ENCODE data around the gene DAPK2. TPM values are rescaled to one million over a fixed set of nuclear protein-coding genes. Genes with fewer than 3 reads are reported as not detected.

DAPK2 gene
- total and polyA plus RNA-seq, 9 donors: 0.77 to 6.2 (median 2.0) TPM

GRCh38 chr15:63945838-63946298 lies 100.4 kb downstream of the DAPK2 start:
- intact Hi-C loops (cut with DNase I): no loop called here
- H3K27me3 ChIP-seq: no peaks in the 10 kb centered on the region
- no peak overlapping the region for H3K4me3 ChIP-seq
- 88 to 91% (median 90%) methylated on average over 9 of the region's 9 CpGs for WGBS, 3 donors
- no peaks in the 10 kb centered on the region for H3K9me3 ChIP-seq
- H3K27ac ChIP-seq: no peak overlapping the region
- peaks cover 10% of the 10 kb centered on the region for H3K4me1 ChIP-seq (ENCODE audit: insufficient read depth)
- no peak for DNase-seq
- TF ChIP-seq CTCF (IDR thresholded peaks at IDR 0.05) (no peak), EP300 (IDR thresholded peaks at IDR 0.05) (no peak), POLR2A (IDR thresholded peaks at IDR 0.05) (no peak)
- H3K36me3 ChIP-seq: no peaks in the 10 kb centered on the region

- DNase-seq: peak; percentile 40 to 74 (median 66)
- intact Hi-C loops (cut with DNase I): no loop called here
- no peak overlapping the region for H3K4me3 ChIP-seq
- H3K4me1 ChIP-seq (ENCODE audit: insufficient read depth): peaks cover 11% of the 10 kb centered on the region
- no peaks in the 10 kb centered on the region for H3K27me3 ChIP-seq
- no peak overlapping the region for H3K27ac ChIP-seq
- no peaks in the 10 kb centered on the region for H3K9me3 ChIP-seq
- peak; percentile 61 to 69 (median 67) for TF ChIP-seq CTCF (IDR thresholded peaks at IDR 0.05)
- no peak for TF ChIP-seq EP300 (IDR thresholded peaks at IDR 0.05)
- 50 to 55% (median 53%) methylated on average over 8 of the region's 8 CpGs for WGBS, 3 donors
- no peaks in the 10 kb centered on the region for H3K36me3 ChIP-seq
Measured at GRCh38 chr15:63945007-63945788, 101.1 kb downstream of the DAPK2 start.

GRCh38 chr15:63944681-63944955 lies 101.7 kb downstream of the DAPK2 start:
- Histone ChIP-seq H3K4me1 (ENCODE audit: insufficient read depth) (peaks cover 15% of the 10 kb centered on the region), H3K36me3 (no peaks in the 10 kb centered on the region), H3K27ac (no peak overlapping the region), H3K9me3 (no peaks in the 10 kb centered on the region), H3K27me3 (no peaks in the 10 kb centered on the region), H3K4me3 (no peak overlapping the region)
- no peak for TF ChIP-seq EP300 (IDR thresholded peaks at IDR 0.05)
- no peak for TF ChIP-seq CTCF (IDR thresholded peaks at IDR 0.05)
- TF ChIP-seq POLR2A (IDR thresholded peaks at IDR 0.05): no peak
- DNase-seq: no peak
- 92 to 93% (median 92%) methylated on average over 3 of the region's 3 CpGs for WGBS, 3 donors
- intact Hi-C loops (cut with DNase I): no loop called here

GRCh38 chr15:63943829-63944680 lies 102.2 kb downstream of the DAPK2 start:
- H3K27me3 ChIP-seq: no peaks in the 10 kb centered on the region
- no peaks in the 10 kb centered on the region for H3K36me3 ChIP-seq
- peaks cover 19% of the 10 kb centered on the region for H3K4me1 ChIP-seq (ENCODE audit: insufficient read depth)
- TF ChIP-seq POLR2A (IDR thresholded peaks at IDR 0.05) (no peak), EP300 (IDR thresholded peaks at IDR 0.05) (no peak), CTCF (IDR thresholded peaks at IDR 0.05) (no peak)
- no peak for DNase-seq
- 81 to 93% (median 84%) methylated on average over 9 of the region's 9 CpGs for WGBS, 3 donors
- intact Hi-C loops (cut with DNase I): no loop called here
- no peak overlapping the region for H3K4me3 ChIP-seq
- H3K9me3 ChIP-seq: no peaks in the 10 kb centered on the region
- H3K27ac ChIP-seq: no peak overlapping the region
